ENCODE data around the gene TMEM165. TPM values are rescaled to one million over a fixed set of nuclear protein-coding genes. Genes with fewer than 3 reads are reported as not detected.

The TMEM165 gene
- total RNA-seq, 1 experiment from 2014 or later, result 148 TPM

DNA sequence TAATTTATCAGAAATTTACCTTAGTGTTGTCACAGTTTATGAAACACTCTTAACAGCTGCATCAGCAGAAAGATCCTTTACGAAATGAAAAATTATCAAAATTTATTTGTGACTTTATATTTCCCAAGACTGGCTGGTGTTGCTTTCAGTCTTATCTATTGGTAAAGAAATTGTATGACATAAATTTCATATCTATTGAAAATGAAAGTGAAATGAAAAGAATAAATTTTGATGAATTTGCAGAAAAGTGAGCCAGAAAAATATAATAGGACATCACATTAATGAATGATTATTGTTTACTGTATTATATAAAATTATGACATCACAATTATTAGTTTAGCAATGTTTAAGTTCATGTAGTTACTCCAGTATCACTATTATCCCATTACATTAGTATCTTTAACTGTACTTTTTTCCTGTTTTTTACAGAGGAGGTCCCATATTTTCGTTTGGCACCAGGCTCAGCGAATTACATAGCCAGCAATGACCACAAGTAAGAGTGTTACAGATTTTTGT lies 13.2 kb upstream of the TMEM165 start:
- Histone ChIP-seq H3K4me1 (ENCODE audit: insufficient read depth, low read length) (peaks cover 32% of the 10 kb centered on the region), H3K4me3 (ENCODE audit: low read length) (no peak overlapping the region), H3F3A (ENCODE audit: low read length, unreplicated experiment) (no peaks in the 10 kb centered on the region), H3K9ac (ENCODE audit: low read length) (no peak overlapping the region), H3K27ac (ENCODE audit: low read length) (no peak overlapping the region), H3K36me3 (ENCODE audit: low read depth, low read length) (no peaks in the 10 kb centered on the region), H2AFZ (ENCODE audit: low read length) (no peak overlapping the region), H3K9me3 (ENCODE audit: low read length) (no peaks in the 10 kb centered on the region), H3K79me2 (ENCODE audit: low read length) (no peaks in the 10 kb centered on the region), H3K4me2 (ENCODE audit: low read length) (no peak overlapping the region), H4K20me1 (ENCODE audit: low read length) (no peaks in the 10 kb centered on the region), H3K9me2 (replicated peaks; ENCODE audit: low read length) (no peaks in the 10 kb centered on the region), H3K27me3 (ENCODE audit: low read length) (no peaks in the 10 kb centered on the region)
- BruUV-seq (replicated peaks), result no TSS peak
- no peak for ATAC-seq
- CTCF ChIA-PET, result no interaction called here
- no peak for DNase-seq
- no peak for TF ChIP-seq EZH2 (IDR thresholded peaks at IDR 0.05; ENCODE audit: low read length, unreplicated experiment)
- TF ChIP-seq, protein P1, sequence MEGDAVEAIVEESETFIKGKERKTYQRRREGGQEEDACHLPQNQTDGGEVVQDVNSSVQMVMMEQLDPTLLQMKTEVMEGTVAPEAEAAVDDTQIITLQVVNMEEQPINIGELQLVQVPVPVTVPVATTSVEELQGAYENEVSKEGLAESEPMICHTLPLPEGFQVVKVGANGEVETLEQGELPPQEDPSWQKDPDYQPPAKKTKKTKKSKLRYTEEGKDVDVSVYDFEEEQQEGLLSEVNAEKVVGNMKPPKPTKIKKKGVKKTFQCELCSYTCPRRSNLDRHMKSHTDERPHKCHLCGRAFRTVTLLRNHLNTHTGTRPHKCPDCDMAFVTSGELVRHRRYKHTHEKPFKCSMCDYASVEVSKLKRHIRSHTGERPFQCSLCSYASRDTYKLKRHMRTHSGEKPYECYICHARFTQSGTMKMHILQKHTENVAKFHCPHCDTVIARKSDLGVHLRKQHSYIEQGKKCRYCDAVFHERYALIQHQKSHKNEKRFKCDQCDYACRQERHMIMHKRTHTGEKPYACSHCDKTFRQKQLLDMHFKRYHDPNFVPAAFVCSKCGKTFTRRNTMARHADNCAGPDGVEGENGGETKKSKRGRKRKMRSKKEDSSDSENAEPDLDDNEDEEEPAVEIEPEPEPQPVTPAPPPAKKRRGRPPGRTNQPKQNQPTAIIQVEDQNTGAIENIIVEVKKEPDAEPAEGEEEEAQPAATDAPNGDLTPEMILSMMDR (conservative IDR thresholded peaks at IDR 0.05; ENCODE audit: low read depth, low read length), result no peak
- no peak for TF ChIP-seq EZH2phosphoT487 (IDR thresholded peaks at IDR 0.05; ENCODE audit: borderline replicate concordance, low read length)
- intact Hi-C loops (cut with micrococcal nuclease), result no loop called here
- POLR2A ChIA-PET (ENCODE audit: unreplicated experiment), result no interaction called here

DNA sequence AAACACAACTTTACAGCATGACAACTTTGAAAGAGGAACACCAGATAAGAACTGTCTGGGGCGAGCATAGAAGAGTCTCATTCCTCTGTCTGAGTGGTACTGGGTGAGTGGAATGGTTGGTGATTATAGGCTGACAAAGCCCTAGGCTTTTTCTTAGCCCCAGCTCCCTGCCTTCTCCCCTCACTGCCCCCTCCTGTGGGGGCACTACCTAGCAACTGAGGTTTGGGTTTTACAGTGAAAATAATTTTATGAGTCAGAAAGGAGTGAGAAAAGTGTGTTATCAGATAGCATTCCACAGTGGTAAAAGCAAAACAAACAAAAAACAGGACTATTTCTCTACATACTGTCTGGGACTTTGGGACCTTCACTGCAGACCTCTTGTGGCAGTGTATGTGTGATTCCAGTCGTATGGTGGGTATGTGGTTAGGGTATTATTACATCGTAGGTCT lies 10.5 kb upstream of the TMEM165 start:
- DNase-seq (peak; percentile 49), ATAC-seq (peak; percentile 64)
- no peaks in the 10 kb centered on the region for H3K9me3 ChIP-seq (ENCODE audit: low read length)
- H3K9ac ChIP-seq (ENCODE audit: low read length), result no peak overlapping the region
- H3K9me2 ChIP-seq (replicated peaks; ENCODE audit: low read length), result no peaks in the 10 kb centered on the region
- ChIA-PET POLR2A (ENCODE audit: unreplicated experiment) (no interaction called here), CTCF (no interaction called here)
- no peak overlapping the region for H3K27ac ChIP-seq (ENCODE audit: low read length)
- no peaks in the 10 kb centered on the region for H3K27me3 ChIP-seq (ENCODE audit: low read length)
- H3K4me2 ChIP-seq (ENCODE audit: low read length), result peak overlapping the region; percentile 6; the same call in 1 of the 2 replicates
- H3K4me1 ChIP-seq (ENCODE audit: insufficient read depth, low read length), result peaks cover 14% of the 10 kb centered on the region
- BruUV-seq (replicated peaks), result no TSS peak
- no peak overlapping the region for H3K4me3 ChIP-seq (ENCODE audit: low read length)
- H3F3A ChIP-seq (ENCODE audit: low read length, unreplicated experiment), result no peaks in the 10 kb centered on the region
- no peak overlapping the region for H2AFZ ChIP-seq (ENCODE audit: low read length)
- intact Hi-C loops (cut with micrococcal nuclease), result no loop called here
- H3K36me3 ChIP-seq (ENCODE audit: low read depth, low read length), result no peaks in the 10 kb centered on the region
- TF ChIP-seq, protein P1 (conservative IDR thresholded peaks at IDR 0.05; ENCODE audit: low read depth, low read length), result no peak
- no peak for TF ChIP-seq EZH2 (IDR thresholded peaks at IDR 0.05; ENCODE audit: low read length, unreplicated experiment)
- no peak for TF ChIP-seq EZH2phosphoT487 (IDR thresholded peaks at IDR 0.05; ENCODE audit: borderline replicate concordance, low read length)
- no peaks in the 10 kb centered on the region for H4K20me1 ChIP-seq (ENCODE audit: low read length)
- no peaks in the 10 kb centered on the region for H3K79me2 ChIP-seq (ENCODE audit: low read length)

DNA sequence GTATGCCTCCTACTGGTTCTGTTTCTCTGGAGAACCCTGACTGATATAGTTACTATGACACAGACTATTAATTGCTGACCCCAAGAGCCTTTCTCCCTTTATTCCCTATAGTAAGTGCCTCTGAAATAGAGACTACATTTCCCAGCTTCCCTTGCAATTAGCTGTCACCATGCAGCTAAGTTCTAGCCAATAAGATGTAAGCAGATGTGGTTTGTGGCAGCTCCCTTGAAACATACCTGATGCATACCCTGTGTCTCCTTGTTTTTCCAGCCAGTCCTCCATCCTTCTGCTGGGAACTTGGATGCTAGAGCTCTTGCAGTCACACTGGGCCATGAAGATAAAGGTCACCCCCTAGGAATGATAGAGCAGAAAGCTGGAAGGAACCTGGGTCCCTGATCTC lies 9.7 kb upstream of the TMEM165 start:
- POLR2A ChIA-PET (ENCODE audit: unreplicated experiment), result interaction anchor here (0.7 kb wide), 1 partner anchor 43 kb away, joined by 6 read pairs; no protein-coding TSS in a partner anchor
- Histone ChIP-seq H4K20me1 (ENCODE audit: low read length) (no peaks in the 10 kb centered on the region), H3K36me3 (ENCODE audit: low read depth, low read length) (no peaks in the 10 kb centered on the region), H2AFZ (ENCODE audit: low read length) (no peak overlapping the region), H3K4me3 (ENCODE audit: low read length) (no peak overlapping the region), H3K9ac (ENCODE audit: low read length) (no peak overlapping the region), H3K4me1 (ENCODE audit: insufficient read depth, low read length) (peaks cover 12% of the 10 kb centered on the region), H3K27me3 (ENCODE audit: low read length) (no peaks in the 10 kb centered on the region), H3K27ac (ENCODE audit: low read length) (no peak overlapping the region), H3K4me2 (ENCODE audit: low read length) (no peak overlapping the region), H3K9me3 (ENCODE audit: low read length) (no peaks in the 10 kb centered on the region), H3F3A (ENCODE audit: low read length, unreplicated experiment) (no peaks in the 10 kb centered on the region), H3K79me2 (ENCODE audit: low read length) (no peaks in the 10 kb centered on the region), H3K9me2 (replicated peaks; ENCODE audit: low read length) (no peaks in the 10 kb centered on the region)
- intact Hi-C loops (cut with micrococcal nuclease), result no loop called here
- peak; percentile 87 for ATAC-seq
- CTCF ChIA-PET, result no interaction called here
- TF ChIP-seq, protein P1 (conservative IDR thresholded peaks at IDR 0.05; ENCODE audit: low read depth, low read length), result no peak
- TF ChIP-seq EZH2phosphoT487 (IDR thresholded peaks at IDR 0.05; ENCODE audit: borderline replicate concordance, low read length) (no peak), EZH2 (IDR thresholded peaks at IDR 0.05; ENCODE audit: low read length, unreplicated experiment) (no peak)
- no TSS peak for BruUV-seq (replicated peaks)
- peak; percentile 56 for DNase-seq

Data from PC-3 (cell line).